Esophagus muscularis mucosa (tissue), 4 donors: Measurements from ENCODE around the gene HCFC1.

Experiments used
- CTCF ChIP-seq, 3 experiments: fragments of 200-600 bp in 2 of 3; fragments of 450-650 bp in 1 of 3; sonication (generic) in 2 of 3; IDR thresholded peaks; one replicate each; pipeline ENCODE4 v1.5.1; 2017 to 2019; ENCODE audit warnings: antibody characterized with exemption in 3 of 3, mild to moderate bottlenecking in 2 of 3, moderate library complexity in 1 of 3
- EP300 ChIP-seq: sonication (generic); formaldehyde crosslinking; IDR thresholded peaks from one replicate; pipeline ENCODE4 v1.6.1; 2017; ENCODE audit warnings: antibody characterized with exemption
- POLR2A ChIP-seq: fragments of 450-650 bp; IDR thresholded peaks from one replicate; pipeline ENCODE4 v1.6.1; 2017; ENCODE audit warnings: antibody characterized with exemption, moderate library complexity, mild to moderate bottlenecking, low read depth
- POLR2AphosphoS5 ChIP-seq, 2 donors: sonication (generic); formaldehyde crosslinking; IDR thresholded peaks; one replicate each; pipeline ENCODE4 v1.6.1; 2017; ENCODE audit warnings: antibody characterized with exemption in 2 of 2

GRCh38 chrX:154004315-154004714 is 32.7 kb upstream of the HCFC1 start:
- TF ChIP-seq CTCF (IDR thresholded peaks at IDR 0.05) = no peak
- TF ChIP-seq POLR2A = no peak
- no peak for TF ChIP-seq EP300
- no peak for TF ChIP-seq POLR2AphosphoS5 (IDR thresholded peaks at IDR 0.05)
